ENCODE data around the gene SEC16B.
"Not testable (repeated sequence)": the region's sequence is repeated elsewhere in the genome, so short reads cannot be mapped to it uniquely, and the experiment has no call there.

The SEC16B gene
- 0 reads per million in 4 donors for total RNA-seq

DNA sequence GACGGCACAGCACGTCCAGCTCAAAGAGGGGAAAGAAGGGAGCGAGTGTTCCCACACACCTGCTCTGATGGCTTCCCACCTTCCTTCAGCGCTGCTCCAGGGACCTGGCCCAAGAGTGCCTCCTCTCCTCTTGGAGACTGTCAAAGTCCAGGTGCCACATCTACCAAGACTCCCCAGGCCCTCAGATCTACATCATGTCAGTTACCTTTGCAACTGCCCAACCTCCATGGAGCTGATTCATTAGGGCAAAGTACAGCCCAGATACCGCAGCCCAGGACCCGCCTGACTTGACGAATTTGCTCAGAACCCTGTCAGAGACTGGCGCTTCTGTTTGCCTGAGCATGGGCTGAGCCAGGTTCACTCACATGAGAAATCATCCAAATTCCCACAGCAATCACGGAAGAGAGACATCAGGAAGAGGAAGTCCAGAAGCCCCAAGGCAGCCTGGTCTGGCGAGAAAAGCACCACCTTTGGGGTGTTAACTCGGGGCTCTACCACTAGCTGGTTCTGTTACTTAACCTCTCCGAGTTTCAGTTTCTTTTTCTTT is at the start of gene SEC16B:
Gene SEC16B, minus strand, starts transcription at position 234 of the 547 bp plus-strand sequence. CDS start 2,077 bp downstream, outside the sequence.
- DNase-seq: no peak

- DNase-seq: no peak
Measured at GRCh38 chr1:178019622-178020021, 49.8 kb upstream of the SEC16B start.

GRCh38 chr1:178019208-178019607 is 49.4 kb upstream of the SEC16B start:
- DNase-seq: no peak

- no peak for DNase-seq
Measured at GRCh38 chr1:178017517-178017916, 47.7 kb upstream of the SEC16B start.

DNA sequence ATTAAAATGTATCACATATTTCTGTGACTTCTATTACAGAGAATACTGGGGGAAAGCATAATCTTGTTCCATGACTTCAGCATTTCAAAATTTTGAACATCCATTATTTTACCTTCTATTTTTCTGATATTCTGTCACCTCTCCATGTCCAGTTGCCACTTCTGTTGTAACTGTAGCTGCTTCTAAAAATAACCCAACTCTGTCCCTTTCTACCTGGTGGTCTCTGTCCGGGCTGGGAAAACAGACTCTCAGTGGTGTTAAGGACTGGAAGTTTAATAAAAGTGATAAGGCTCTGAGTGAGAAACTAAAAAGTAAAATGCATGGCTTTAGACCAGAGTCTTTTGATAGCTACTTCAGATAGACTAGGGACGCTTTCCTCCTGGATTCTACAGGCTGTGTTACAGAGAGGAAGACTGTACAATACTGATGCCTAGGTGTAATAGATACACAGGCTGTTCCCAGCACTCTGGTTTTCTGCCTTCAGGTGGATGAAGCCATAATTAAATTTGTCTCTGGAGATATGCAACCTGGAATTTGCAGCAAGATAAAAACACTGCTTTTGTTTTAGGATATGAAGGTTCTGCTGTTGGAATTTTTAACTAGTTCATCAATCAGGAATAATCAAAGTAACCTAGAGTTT is 42.1 kb upstream of the SEC16B start:
- no peak for DNase-seq

DNA sequence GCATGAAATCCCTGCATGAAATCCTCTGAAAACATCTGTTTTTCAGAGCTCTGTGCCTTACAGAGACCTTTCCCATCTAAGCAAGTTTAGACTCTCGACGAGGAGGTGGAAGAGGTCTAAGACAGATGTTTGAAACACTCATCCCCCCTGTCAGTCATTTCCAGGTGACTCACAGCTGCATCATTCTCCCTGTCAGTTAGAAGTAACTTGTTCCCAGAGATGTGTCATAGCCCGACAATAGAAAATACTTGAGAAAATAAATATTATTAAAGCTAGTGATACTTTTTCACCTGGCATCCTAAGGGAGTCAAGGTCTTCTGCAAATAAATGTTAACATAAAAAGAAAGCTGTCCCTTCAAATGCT is 41.6 kb upstream of the SEC16B start:
- no peak for DNase-seq

DNA sequence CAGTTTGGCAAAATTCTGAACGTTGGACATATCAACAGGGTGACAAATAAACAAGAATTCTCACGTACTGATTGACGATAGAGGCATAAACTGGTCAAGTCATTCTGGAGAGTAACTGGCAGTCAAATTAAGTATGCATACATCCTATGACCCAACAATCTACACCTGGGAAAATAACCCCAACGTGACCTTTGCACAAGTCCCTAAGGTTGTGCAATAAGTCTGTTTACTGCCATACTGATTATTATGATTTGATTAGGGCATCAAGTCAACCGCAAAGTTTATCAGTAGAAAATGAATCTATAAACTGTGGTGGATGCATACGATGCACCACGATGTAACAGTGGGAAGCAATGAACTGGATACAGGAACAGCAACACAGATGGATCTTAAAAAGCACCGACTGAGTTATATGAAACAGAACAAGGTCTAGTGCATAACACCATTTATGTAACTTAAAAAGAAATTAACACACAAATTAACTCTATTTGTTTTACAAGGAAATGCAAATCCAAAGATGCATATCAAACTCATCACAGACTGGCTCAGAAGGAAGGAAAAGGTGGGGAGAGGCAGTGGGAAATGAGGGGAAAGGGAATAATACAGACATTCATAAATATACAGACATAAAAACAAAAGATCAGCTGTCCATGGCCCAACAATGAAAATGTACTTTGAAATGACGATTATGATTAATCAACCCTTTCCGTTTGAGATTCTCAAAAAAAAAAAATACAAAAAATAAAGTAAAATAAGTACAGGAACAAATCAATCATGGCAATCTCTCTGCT is 41.0 kb upstream of the SEC16B start:
- no peak for DNase-seq

- DNase-seq: no peak
Measured at GRCh38 chr1:178006043-178006442, 36.2 kb upstream of the SEC16B start.

GRCh38 chr1:178005450-178005849 is 35.6 kb upstream of the SEC16B start:
- DNase-seq: no peak

GRCh38 chr1:178004926-178005391 is 35.1 kb upstream of the SEC16B start:
- no peak for DNase-seq

DNA sequence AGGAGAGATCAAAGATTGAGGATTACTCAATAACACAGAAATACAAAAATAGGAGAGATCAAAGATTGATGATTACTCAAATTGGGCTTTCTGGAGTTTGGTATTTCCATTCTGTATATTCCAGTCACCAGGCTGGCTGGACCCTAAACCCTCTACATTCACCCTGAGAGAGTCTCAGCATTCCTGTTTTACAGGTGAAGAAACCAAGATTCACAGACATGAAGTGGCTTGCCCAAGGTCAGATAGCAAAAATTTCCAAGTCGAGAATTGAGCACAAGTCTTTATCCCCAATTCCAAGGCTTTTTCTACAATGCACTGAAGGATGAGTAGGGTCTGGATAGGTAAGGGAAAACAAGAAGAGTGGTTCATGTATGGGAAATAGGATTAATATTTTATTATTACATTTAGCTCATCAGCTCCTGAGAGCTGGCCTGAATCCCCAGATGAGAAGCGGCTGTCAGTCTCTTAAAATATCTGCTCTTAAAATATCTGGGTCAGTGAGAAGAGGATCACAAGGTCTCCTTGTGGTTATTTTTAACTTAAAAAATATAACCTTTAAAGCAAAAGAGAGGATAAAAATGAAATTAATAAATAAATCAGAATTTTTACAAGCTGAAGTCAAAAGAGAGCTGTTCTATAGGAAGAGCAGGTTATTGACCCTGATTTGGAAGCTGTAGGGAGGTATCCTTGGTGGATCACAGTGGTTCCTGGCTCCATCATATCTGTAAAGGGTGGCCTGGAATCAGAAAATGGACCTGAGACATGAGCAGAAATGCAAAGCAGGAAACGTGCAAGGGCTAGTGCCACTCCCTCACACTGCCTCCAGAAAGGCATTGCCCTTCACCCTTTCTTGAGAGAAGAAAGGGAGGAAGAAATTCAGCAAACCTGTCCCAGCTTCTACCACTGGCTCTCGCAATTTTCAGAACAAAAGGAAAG is 29.1 kb upstream of the SEC16B start:
- no peak for DNase-seq

- no peak for DNase-seq
Measured at GRCh38 chr1:177996957-177997356, 27.1 kb upstream of the SEC16B start.

DNA sequence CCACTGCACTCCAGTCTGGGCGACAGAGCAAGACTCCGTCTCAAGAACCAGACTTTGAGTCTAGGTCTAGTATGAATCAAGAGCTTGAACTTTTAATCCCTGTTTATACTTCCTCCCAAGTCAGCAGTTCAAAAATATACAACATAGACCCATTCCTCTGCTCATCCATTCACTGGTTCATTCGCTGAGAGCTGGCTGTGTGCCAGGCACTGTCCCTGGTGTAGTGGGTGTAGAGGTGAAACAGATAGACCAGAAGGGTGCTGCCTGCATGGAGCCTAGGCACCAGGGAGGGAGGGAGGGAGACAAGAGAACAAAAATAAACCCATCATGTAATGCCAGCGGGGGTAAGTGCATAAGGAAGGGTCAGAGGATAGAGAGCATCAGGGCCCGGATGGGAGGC is 25.5 kb upstream of the SEC16B start:
- DNase-seq: no peak

GRCh38 chr1:177986281-177986680 is 16.4 kb upstream of the SEC16B start:
- DNase-seq: not testable (repeated sequence)

GRCh38 chr1:177984761-177985160 is 14.9 kb upstream of the SEC16B start:
- no peak for DNase-seq

DNA sequence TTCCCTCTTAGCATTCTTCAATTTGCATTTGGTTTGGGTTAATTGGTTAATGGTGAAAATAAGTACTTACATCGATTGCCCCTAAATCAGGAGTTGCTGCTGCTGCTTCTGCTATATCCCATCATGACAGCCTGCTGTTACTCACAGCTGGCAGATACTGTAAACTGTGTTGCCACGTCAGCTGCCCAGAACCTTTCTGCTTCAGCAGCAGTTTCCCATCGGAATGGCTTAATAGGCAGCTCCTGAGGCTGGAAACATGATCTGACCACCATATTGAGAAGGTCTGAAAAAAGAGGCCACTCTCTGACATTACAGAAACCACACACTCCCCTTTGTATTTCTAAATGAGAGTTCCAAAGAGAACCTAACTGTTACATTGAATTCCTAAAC is 14.3 kb upstream of the SEC16B start:
- no peak for DNase-seq

- DNase-seq: no peak
Measured at GRCh38 chr1:177983482-177984135, 13.8 kb upstream of the SEC16B start.

DNA sequence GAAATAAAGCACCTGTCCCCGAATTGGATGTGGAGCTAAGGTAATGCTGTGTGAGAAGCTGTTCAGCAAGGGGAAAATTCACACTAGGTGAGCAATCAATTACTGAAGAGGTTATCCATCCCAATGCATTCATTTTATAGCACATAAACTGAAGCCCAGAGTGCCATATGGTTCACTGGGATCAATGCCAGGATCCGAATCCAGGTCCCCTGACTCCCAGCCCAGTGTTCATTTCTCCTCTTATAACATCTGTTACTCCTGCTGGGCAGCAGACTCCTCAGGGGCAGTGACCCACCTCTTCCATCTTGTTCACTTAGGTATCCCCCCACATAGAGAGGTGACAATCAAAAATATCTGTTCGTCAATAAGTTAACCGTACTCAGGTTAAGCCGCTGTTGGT is 13.2 kb upstream of the SEC16B start:
- DNase-seq: no peak

DNA sequence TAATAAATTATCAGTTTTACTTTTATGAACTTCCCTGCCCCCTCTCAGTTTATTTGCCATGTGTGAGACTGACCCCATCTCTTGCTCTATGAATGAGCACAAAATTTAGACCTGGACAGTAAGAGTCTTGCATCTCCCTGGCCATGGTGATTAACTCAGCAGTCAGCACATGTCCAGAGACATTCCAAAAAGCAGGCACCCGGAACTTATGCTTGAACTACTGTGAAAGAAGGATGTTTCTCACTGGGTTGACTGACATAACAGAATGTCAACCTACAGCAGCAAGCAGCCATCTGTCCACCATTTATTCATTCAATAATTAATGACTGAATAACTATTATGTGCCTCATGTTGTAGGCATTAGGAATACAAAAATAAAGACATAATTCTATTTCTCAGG is 11.3 kb upstream of the SEC16B start:
- DNase-seq: no peak

DNA sequence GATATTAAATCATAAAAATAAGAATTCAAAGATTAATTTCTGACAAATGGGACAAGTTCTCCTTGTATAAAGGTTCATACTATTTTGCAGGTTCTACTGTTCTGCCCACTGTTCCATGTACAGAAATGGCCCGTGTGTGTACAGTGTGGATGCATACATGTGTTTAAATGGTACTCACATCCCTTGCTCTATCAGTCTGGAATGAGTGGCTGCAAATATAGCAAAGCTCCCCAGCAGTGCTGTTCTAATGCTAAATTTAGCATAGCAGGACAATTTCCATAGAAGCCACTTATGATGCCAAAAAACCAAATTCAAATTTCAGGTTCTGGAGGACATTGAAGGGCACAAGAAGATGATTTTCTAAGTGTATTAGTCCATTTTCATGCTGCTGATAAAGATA is 9.4 kb upstream of the SEC16B start:
- DNase-seq: no peak

DNA sequence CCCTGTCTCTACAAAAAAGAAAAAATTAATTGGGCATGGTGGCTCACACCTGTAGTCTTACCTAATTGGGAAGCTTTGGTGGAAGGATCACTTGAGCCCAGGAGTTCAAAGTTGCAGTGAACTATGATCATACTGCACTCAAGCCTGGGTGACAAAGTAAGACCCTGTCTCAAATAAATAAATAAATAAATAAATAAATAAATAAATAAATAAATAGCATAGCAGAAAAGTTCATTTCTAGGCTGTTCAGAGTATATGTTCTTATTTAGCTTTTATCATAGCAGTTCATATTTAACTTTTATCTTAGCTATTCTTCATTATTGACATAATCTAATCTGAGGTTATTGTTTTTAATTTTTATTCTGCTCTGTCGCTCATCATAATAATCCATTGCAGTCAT is 8.7 kb upstream of the SEC16B start:
- DNase-seq: no peak

DNA sequence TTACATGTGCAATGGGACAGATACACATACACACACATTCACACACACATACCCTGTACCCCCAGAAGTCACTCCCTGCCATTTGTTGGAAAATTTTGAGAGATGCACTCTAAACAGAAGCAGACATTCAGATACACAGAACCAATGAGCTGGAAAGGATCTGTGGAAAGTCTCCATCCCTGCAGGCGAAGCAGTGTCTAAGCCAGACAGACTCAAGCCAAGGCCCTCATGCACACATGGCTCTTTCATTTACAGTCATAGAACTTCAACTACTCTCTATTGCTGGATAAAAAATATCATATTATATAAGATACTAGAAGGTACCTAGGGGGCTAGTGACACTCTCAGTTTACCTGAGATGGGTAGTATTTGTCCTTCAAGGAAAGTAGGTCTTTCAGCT is 7.3 kb upstream of the SEC16B start:
- DNase-seq: no peak

Measured in T-helper 1 cell (primary cell).